GM12865 (cell line): Measurements from ENCODE around the gene CCNE1.

Experiments used
- DNase-seq: peaks from one replicate; pipeline ENCODE4 v3.0.0; 2010; ENCODE audit warnings: low read depth
- H3K4me3 ChIP-seq: 2 replicates; pipeline ENCODE4 v1.5.1; 2011; ENCODE audit warnings: mild to moderate bottlenecking, low read depth, low read length, control low read depth
- TF ChIP-seq, protein P1 (sequence below): IDR thresholded peaks from 2 replicates; pipeline ENCODE4 v1.5.1; 2011; ENCODE audit warnings: low read length, control low read depth, low read depth, inconsistent platforms; ENCODE audit not compliant: insufficient read depth; ENCODE audit errors: missing control alignments

Gene CCNE1

DNA sequence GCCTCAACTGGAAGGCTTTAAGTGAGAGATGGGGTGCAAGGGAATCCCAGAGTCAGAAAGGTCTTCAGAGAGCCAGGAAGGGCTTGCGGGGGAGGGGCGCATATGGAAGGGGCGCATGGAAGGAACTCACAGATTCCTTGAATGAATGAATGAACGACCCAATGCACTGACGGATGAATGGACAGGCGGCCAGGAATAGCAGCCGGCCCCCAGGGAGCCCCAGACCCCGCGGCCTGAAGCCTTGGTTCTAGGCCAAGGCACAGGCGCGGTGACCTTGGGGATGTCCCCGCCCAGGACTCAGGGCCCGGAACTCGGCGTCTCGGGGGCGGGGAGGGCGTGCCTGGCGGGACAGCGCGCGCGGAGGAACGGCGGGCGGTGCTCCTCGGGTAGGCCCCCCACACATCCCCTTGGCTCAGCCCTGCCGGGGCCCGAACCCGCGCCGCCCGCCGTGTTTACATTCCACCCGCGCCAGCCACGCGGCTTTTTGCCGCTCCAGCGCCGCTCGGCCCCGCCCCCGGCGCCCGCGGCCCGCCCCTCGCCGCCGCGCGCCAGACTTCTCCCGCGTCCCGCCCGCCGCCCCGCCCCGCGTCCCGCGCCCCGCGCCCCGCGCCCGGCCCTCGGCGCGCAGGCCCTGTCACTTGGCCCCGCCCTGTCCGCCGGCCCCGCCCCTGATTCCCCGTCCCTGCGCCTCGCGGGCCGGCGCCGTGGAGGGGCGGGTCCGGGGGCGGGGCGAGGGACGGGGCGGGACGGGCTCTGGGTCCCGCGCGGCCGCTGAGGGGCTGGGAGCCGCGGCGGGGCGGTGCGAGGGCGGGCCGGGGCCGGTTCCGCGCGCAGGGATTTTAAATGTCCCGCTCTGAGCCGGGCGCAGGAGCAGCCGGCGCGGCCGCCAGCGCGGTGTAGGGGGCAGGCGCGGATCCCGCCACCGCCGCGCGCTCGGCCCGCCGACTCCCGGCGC lies at the start of gene CCNE1:
CCNE1 (plus strand) TSS at position 867 of the 955 bp plus-strand sequence. CDS start 565 bp downstream, outside the sequence.
- TF ChIP-seq, protein P1, sequence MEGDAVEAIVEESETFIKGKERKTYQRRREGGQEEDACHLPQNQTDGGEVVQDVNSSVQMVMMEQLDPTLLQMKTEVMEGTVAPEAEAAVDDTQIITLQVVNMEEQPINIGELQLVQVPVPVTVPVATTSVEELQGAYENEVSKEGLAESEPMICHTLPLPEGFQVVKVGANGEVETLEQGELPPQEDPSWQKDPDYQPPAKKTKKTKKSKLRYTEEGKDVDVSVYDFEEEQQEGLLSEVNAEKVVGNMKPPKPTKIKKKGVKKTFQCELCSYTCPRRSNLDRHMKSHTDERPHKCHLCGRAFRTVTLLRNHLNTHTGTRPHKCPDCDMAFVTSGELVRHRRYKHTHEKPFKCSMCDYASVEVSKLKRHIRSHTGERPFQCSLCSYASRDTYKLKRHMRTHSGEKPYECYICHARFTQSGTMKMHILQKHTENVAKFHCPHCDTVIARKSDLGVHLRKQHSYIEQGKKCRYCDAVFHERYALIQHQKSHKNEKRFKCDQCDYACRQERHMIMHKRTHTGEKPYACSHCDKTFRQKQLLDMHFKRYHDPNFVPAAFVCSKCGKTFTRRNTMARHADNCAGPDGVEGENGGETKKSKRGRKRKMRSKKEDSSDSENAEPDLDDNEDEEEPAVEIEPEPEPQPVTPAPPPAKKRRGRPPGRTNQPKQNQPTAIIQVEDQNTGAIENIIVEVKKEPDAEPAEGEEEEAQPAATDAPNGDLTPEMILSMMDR: no peak
- peak; percentile 94 for DNase-seq
- H3K4me3 ChIP-seq: peak within 1 kb of the TSS; percentile 68

GRCh38 chr19:29763196-29763595 lies 48.6 kb upstream of the CCNE1 start:
- no peak for DNase-seq
- TF ChIP-seq, protein P1: no peak

GRCh38 chr19:29764361-29764760 lies 47.4 kb upstream of the CCNE1 start:
- peak; percentile 17 for DNase-seq
- TF ChIP-seq, protein P1: no peak
- no peak overlapping the region for H3K4me3 ChIP-seq

More at GRCh38 chr19:29763196-29763595, 48.6 kb upstream of the CCNE1 start:
- no peak overlapping the region for H3K4me3 ChIP-seq

DNA sequence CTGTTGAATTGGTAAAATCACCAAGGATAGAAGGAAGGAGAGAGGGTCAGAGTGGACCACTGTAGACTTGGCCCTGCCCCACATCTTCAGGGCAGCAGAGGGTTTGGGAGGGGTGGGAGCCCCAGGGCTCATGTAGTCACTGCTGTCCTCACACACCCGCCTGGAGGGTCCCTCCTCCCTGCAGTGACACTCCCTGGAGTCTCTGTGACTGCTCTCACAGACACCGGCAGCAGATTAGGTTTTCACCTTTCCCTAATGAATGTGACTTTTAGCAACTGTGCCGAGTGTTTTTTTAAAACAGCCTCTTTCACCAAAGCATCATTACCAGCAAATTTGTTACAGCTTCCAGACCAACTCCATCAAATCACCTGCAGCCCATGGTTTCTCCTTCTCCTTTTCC lies 45.7 kb upstream of the CCNE1 start:
- H3K4me3 ChIP-seq: no peak overlapping the region
- TF ChIP-seq, protein P1: no peak
- DNase-seq: no peak

DNA sequence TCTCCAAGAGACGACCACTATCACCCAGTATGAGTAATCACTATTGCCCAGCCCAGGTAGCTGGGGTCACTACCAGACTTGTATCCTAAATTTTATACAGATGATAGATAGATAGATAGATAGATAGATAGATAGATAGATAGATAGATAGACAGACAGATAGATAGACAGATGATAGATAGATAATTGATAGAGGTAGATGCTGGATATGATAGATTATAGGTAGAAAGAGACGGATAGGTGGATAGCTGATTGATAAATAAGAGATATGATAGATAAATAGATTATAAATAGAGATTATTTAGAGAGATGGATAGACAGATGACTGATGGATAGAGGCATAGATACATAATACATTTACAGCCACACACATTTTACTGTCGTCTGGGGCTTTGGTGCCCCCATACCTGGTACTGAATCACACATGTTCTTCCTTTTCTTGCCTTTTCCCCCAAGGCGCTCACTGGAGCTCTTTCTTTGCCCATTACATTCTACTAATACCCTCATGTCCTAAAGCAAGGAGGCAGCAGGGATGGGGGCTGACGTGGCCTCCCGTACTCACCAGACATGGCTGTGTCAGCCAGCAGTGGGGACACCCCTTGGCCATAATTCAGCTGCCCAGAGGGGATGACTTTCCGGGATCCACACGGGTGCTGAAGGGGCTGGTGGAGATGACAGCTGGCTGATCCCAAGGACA lies 44.6 kb upstream of the CCNE1 start:
- TF ChIP-seq, protein P1: no peak

GRCh38 chr19:29768166-29768565 lies 43.6 kb upstream of the CCNE1 start:
- no peak overlapping the region for H3K4me3 ChIP-seq
- no peak for DNase-seq
- TF ChIP-seq, protein P1: no peak

More for the DNA sequence above, 44.6 kb upstream of the CCNE1 start:
- DNase-seq: no peak
- no peak overlapping the region for H3K4me3 ChIP-seq
